Kidney tubule cell (primary cell): ENCODE measurements around the gene MAPK8IP3.
"Not testable (repeated sequence)": the region's sequence is repeated elsewhere in the genome, so short reads cannot be mapped to it uniquely, and the experiment has no call there.

Experiments used
- DNase-seq: peaks from one replicate; pipeline ENCODE4 v3.0.0-alpha.2; 2018; ENCODE audit warnings: low spot score

The MAPK8IP3 gene

GRCh38 chr16:1677339-1677738, 28.7 kb upstream of the MAPK8IP3 start:
- DNase-seq, result no peak

GRCh38 chr16:1677942-1678499, 28.0 kb upstream of the MAPK8IP3 start, which contains the start of gene JPT2:
Gene JPT2 (plus strand): TSS chr16:1678279. CDS start chr16:1678313, 34 bp downstream.
- DNase-seq, result peak; percentile 98

- DNase-seq, result peak; percentile 71
Measured at GRCh38 chr16:1678500-1679098, 27.4 kb upstream of the MAPK8IP3 start.

DNA sequence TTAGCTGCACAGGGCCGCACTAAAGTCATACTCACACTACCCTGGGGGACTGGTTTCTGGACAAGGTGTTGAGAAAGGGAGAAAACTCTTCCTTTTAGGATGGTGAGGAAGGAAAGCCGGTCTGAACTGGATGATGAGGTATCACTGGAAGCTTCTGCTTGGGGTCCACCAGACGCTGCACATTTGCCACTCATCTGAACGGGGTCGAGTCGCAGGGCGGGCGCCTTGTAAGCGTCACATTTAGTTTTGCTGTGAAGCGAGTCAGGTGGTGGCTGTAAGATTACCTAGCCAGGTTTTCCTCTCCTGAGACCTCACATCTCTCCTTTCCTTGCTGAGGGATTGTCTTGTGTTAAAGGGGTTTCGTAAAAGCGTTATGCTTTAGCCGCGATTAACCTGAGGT, 25.6 kb upstream of the MAPK8IP3 start:
- no peak for DNase-seq

- DNase-seq, result no peak
Measured at GRCh38 chr16:1681032-1681431, 25.0 kb upstream of the MAPK8IP3 start.

DNA sequence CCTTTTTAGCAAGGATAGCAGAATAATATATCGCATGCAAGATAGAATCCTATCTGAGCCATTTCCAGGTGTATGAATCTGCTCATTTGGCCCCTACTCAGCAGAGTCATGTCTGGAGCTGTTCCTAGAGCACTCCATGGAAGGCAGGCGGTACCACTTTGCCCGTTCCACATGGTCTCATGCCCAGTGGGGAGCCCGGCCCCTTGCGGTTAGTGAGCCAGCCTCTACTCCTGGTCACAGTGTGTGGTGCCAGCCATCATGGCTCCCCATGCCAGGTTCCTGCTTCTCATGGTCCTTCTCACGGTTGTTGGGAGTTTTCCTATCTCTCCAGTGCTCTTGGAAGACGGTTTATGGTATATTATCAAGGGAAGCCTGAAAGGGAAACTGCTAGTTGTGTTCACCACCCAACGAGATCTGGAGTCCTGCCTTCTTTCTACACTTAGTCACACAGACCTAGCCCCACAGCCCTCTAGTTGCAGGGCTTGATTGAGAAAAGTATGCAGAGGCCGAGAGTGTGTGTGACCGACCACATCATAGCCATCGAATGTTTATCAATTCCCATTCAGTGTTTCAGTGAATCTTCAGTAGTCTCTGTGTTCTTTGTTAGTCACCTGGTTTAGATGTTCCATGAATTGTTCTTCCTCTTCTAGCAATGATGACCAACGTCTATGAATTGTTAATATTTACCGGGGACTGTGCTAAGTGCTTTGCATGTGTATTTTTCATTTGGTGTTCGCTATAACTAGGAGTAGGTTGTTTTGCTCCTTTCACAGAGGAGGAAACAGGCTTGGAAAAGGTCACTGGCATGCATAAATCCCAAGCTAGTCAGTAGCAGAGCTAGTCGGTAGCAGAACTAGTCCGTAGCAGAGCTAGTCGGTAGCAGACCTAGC, 18.3 kb upstream of the MAPK8IP3 start:
- DNase-seq, result peak; percentile 91

GRCh38 chr16:1688807-1689560, 17.0 kb upstream of the MAPK8IP3 start:
- DNase-seq, result peak; percentile 98

- DNase-seq, result no peak
Measured at GRCh38 chr16:1689853-1690252, 16.1 kb upstream of the MAPK8IP3 start.

DNA sequence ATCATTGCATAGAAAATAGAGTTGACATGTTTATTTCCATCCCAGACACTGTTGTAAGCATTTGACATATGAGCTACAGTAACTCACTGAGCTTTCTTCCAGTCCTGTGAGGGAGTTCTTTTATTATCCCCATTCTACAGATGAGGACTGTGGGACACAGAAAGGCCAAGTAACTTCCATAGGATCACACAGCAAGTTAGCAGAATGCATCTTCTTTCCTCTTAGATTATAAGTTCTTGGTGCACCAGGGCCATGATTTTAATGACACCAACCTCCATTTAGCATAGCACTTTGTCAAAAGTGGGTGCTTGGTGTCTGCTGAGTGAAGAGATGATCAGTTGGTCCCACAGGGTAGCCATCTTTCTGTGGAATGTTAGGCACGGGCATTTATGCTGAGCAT, 15.2 kb upstream of the MAPK8IP3 start:
- no peak for DNase-seq

DNA sequence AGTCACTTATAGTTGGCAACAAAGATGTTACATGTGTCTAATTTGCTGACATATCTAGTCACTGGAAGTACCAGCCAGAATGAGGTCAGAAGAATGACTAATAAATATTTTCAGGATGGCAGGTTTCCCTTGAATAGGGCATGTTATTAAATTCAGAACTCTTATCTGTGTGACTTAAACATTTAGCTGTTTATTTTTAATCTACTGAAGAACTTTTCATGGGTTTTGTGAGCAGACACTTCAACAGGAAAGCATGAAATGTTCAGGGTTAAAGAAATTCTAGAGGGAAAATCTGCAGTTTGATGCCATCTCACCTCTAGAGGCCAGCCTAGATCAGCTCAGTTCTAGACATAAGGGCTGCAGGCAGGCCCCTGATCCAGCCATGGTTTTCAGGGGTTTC, 14.7 kb upstream of the MAPK8IP3 start:
- peak; percentile 80 for DNase-seq

- peak; percentile 93 for DNase-seq
Measured at GRCh38 chr16:1691956-1692355, 14.0 kb upstream of the MAPK8IP3 start.

GRCh38 chr16:1696863-1697262, 9.1 kb upstream of the MAPK8IP3 start:
- DNase-seq, result peak; percentile 30

DNA sequence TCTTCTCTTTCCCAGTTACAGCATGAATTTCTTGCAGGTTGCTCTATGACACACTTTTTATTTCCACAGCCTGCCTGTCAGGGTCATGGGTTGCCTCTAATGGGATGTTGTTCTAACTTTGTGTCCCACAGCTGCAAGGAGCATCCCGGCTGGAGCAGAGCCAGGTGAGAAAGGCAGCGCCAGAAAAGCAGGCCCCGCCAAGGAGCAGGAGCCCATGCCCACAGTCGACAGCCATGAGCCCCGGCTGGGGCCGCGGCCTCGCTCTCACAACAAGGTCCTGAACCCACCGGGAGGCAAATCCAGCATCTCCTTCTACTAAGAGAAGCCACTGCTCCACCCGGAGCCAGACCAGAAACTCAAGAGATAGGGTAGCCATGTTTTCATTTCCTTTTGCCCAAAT, 7.3 kb upstream of the MAPK8IP3 start:
- DNase-seq, result no peak

DNA sequence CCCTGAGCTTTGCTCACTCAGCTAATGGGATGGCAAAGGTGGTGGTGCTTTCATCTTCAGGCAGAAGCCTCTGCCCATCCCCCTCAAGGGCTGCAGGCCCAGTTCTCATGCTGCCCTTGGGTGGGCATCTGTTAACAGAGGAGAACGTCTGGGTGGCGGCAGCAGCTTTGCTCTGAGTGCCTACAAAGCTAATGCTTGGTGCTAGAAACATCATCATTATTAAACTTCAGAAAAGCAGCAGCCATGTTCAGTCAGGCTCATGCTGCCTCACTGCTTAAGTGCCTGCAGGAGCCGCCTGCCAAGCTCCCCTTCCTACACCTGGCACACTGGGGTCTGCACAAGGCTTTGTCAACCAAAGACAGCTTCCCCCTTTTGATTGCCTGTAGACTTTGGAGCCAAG, 5.7 kb upstream of the MAPK8IP3 start:
- DNase-seq, result no peak

DNA sequence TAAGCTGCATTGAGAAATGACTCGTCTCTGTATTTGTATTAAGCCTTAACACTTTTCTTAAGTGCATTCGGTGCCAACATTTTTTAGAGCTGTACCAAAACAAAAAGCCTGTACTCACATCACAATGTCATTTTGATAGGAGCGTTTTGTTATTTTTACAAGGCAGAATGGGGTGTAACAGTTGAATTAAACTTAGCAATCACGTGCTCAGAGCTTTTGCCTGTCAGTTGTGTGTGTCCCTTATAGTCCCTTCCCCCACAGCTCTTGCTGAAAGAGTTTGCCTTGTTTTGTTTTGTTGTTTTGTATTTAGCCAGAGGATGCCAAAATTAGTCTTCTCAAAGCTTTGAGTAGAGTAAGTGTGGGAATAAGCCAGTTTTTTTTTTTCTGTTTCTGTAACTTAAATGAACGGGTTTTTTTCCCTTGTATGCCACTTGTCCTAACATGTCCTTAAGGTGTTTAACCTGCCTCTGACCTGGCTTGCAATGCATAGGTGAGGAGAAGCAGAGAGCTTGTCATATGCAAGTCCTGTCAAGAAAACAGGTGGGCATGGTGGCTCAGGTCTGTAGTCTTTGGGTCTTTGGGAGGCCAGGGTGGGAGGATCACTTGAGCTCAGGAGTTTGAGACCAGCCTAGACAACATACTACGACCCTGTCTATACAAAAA, 4.6 kb upstream of the MAPK8IP3 start:
- DNase-seq, result no peak

DNA sequence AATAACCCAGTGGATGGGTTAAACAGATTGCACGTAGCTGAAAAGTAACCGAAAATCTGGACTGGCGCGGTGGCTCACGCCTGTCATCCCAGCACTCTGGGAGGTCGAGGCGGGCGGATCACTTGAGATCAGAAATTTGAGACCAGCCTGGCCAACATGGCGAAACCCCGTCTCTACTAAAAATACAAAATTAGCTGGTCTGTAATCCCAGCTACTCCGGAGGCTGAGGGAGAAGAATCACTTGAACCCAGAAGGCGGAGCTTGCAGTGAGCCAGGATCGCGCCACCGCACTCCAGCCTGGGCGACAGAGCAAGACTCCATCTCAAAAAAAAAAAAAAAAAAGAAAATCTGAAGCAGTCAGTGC, 689 bp upstream of the MAPK8IP3 start:
- DNase-seq, result not testable (repeated sequence)

- no peak for DNase-seq
Measured at GRCh38 chr16:1706386-1707192, 594 bp downstream of the MAPK8IP3 start.

DNA sequence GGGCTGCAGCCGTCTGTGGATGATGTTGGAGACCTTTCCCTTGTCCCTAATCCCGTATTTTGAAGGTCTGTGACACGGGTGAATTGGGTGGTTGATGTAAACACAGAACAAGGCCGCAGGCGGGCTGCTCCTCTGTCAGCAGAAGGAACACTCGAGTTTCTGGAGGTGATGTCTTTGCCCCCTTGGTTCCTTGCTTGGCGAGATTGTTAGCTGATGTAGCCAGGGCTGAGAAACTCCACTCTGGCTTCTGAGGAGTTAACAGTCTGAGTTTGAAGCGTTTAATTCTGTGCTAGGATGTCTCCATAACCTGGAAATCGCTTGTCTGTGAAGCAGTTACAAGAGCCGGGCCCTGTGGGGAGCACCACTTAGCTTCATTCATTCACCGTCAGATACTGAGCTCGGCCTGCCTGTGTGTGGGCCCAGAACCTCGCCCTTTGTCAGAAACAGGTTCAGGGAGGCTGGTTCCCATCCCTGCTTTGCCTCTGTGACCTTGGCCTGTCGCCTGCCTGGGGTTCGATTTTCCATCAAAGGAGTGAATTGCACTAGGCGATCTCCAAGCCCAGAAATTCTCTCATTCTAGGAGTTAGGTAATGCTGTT, 1.3 kb downstream of the MAPK8IP3 start:
- DNase-seq, result peak; percentile 30

GRCh38 chr16:1708083-1708767, 2.2 kb downstream of the MAPK8IP3 start:
- DNase-seq, result no peak

DNA sequence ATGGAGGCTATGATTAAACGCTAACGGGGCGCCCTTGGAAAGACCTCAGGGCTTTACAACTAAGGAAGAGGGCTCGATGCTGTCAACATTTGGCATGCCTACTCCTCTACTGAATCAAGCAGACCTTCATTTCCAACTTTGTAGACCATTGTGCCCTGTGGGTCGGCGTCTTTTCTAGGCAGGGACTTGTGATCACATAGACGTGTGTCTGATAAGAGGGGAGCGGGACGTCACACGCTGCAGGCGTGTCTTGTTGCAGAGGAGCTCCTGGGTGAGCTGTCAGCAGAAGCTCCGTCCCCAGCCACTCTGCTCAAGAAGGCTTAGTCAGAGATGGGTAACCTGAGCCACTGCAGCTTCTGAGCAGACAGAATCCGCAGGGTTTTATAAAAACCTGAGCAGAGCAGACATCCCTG, 2.8 kb downstream of the MAPK8IP3 start:
- DNase-seq, result peak; percentile 15
